ENCODE measurements around the gene USP8.
"Not testable (repeated sequence)": the region's sequence is repeated elsewhere in the genome, so short reads cannot be mapped to it uniquely, and the experiment has no call there.

USP8 gene

DNA sequence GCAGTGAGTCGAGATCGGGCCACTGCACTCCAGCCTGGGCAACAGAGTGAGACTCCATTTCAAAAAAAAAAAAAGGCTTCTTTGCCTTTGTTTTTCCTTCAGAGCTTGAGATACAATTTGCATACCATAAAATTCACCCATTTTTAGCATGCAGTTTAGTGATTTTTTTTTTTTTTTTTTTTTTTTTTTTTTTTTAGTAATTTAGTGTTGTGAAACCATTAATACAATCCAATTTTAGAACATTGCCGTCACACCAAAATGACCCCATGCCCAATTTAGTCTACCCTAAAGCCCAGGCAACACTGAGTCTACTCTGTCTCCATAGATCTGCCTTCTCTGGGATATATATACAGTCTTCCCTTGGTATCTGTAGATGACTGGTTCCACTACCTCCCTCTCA, 61.2 kb downstream of the USP8 start:
- TF ChIP-seq, protein P1, sequence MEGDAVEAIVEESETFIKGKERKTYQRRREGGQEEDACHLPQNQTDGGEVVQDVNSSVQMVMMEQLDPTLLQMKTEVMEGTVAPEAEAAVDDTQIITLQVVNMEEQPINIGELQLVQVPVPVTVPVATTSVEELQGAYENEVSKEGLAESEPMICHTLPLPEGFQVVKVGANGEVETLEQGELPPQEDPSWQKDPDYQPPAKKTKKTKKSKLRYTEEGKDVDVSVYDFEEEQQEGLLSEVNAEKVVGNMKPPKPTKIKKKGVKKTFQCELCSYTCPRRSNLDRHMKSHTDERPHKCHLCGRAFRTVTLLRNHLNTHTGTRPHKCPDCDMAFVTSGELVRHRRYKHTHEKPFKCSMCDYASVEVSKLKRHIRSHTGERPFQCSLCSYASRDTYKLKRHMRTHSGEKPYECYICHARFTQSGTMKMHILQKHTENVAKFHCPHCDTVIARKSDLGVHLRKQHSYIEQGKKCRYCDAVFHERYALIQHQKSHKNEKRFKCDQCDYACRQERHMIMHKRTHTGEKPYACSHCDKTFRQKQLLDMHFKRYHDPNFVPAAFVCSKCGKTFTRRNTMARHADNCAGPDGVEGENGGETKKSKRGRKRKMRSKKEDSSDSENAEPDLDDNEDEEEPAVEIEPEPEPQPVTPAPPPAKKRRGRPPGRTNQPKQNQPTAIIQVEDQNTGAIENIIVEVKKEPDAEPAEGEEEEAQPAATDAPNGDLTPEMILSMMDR (conservative IDR thresholded peaks at IDR 0.05; ENCODE audit: low read depth, low read length) = no peak
- no peak overlapping the region for H3K4me3 ChIP-seq (ENCODE audit: low read length)
- DNase-seq (ENCODE audit: low read depth) = no peak

DNA sequence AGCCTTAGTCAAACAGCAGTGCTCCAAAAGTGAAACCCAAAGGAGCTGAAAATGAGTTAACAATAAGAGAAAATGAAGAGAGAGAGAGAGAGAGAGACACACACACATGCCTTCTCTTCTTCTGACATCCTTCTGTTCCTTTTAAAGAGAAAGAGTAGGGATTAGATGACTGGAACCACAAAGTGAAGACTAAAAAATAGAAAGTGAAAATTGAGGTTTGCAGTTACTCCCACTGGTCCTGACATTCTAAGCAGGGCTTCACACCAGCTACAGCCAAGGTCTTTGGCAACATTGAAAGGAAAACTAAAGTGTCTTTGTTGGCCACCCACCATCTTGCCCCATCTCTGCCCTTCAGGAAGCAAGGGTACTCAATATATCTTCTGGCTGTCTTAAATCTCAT, 63.1 kb downstream of the USP8 start:
- no peak for DNase-seq (ENCODE audit: low read depth)
- TF ChIP-seq, protein P1 (conservative IDR thresholded peaks at IDR 0.05; ENCODE audit: low read depth, low read length) = no peak
- no peak overlapping the region for H3K4me3 ChIP-seq (ENCODE audit: low read length)

DNA sequence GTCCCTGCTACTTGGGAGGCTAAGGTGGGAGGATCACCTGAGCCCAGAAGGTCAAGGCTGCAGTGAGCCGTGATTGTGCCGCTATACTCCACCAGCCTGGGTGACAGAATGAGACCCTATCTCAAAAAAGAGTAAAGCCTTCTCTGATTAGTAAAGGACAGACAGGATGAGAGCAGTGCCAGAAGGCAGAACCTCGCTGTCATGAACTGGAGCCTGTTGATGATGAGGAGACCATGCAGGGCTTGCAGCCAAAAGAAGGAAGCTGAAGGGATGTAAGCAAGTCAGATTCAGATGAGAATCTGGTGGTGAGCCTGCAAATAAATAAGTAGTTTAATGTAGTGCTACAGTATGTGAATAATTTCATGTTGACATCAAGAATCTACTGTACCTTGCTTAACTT, 69.4 kb downstream of the USP8 start:
- H3K4me3 ChIP-seq (ENCODE audit: low read length) = no peak overlapping the region
- no peak for DNase-seq (ENCODE audit: low read depth)
- TF ChIP-seq, protein P1 (conservative IDR thresholded peaks at IDR 0.05; ENCODE audit: low read depth, low read length) = no peak

DNA sequence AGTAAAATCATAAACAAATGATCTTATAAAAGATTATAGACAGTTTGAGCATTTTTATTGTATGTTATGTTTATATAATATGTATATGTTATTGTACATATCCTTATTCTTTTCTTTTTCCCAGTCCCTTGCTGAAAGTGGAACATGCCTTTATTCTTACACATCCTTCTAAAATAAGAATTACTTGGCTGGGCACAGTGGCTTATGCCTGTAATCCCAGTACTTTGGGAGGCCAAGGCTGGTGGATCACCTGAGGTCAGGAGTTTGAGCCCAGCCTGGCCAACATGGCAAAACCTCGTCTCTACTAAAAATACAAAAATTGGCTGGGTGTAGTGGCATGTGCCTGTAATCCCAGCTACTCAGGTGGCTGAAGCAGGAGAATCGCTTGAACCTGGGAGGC, 70.3 kb downstream of the USP8 start:
- H3K4me3 ChIP-seq (ENCODE audit: low read length); DNase-seq (ENCODE audit: low read depth): not testable (repeated sequence)

DNA sequence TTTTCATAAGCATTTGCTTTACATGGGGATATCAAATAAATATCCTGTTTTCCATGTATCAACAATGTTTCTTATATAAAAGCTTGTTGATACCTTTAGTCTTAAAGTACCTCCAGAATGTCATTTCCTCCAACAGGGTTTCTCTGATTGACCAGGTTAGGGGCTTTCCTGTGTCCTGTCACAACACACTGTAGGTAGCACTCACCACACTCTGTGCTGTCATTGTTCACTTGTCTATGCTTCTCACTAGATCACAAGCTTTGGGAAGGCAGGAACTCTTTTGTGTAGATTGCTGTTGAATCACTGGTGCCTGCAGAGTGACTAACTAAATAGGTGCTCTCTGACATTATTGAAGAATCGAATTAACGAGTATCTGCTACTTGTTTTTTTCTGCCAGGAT, 72.5 kb downstream of the USP8 start:
- no peak overlapping the region for H3K4me3 ChIP-seq (ENCODE audit: low read length)
- DNase-seq (ENCODE audit: low read depth) = no peak
- TF ChIP-seq, protein P1 (conservative IDR thresholded peaks at IDR 0.05; ENCODE audit: low read depth, low read length) = no peak

DNA sequence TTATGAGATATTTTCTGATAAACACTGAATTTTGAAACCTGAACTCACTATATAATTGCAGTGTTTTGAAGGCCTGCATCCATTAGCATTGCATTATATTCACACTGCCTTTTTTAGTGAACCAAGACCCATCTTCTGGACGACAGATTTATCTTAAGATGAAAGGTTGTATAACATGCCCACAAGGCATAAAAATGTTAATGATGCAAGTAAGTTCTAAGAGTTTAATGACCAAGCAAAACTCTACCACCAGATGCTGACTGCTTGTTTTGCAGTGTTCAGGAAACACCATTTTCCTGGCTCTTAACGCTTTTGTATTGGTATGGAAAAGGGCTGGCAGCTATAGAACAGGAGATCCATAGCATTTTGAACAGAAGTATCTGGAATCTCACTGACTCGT, 76.1 kb downstream of the USP8 start:
- TF ChIP-seq, protein P1 (conservative IDR thresholded peaks at IDR 0.05; ENCODE audit: low read depth, low read length) = no peak
- H3K4me3 ChIP-seq (ENCODE audit: low read length) = no peak overlapping the region
- DNase-seq (ENCODE audit: low read depth) = no peak

DNA sequence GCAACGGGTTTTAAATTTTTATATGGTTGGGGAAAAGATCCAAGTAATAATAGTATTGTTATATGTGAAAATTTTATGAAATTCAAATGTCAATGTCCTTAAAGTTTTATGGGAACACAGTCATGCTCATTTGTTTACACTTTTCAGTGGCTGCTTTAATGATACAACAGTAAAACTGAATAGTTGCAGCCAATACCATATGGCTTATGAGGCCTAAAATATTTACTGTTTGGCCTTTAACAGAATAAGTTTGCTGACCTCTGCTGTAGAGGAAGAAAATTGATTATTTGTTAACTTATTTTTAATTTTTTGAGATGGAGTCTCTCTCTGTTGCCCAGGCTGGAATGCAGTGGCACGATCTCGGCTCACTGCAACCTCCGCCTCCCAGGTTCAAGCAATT, 77.6 kb downstream of the USP8 start:
- TF ChIP-seq, protein P1 (conservative IDR thresholded peaks at IDR 0.05; ENCODE audit: low read depth, low read length) = no peak
- H3K4me3 ChIP-seq (ENCODE audit: low read length) = no peak overlapping the region
- no peak for DNase-seq (ENCODE audit: low read depth)

DNA sequence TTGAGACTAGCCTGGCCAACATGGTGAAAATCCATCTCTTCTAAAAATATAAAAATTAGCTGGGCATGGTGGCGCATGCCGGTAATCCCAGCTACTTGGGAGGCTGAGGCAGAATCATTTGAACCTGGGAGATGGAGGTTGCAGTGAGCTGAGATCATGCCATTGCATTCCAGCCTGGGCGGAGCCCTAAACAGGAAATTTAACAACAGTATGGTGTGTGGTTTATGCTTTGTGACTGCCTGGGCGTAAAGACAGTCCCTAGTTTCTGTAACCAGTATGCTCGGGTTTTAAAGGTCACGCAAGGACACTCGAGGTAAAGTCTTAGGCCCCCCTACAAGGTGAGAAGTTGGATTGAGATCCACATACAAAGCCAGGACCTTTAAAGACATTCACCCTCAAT, 78.9 kb downstream of the USP8 start:
- TF ChIP-seq, protein P1 (conservative IDR thresholded peaks at IDR 0.05; ENCODE audit: low read depth, low read length) = no peak
- no peak overlapping the region for H3K4me3 ChIP-seq (ENCODE audit: low read length)
- DNase-seq (ENCODE audit: low read depth) = no peak

DNA sequence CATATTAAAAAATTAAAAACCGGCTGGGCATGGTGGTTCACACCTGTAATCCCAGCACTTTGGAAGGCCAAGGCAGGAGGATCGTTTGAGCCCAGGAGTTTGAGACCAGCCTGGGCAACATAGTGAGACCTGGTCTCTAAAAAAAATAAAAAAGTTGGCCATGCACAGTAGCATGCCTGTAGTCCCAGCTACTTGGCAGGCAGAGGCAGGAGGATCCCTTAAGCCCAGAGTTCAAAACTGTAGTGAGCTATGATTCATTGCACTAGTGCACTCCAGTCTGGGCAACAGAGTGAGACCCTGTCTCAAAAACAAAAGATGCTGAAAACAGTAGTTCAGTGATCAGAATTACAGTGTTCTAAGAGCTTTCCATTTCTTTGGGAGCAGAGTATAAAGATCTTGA, 81.5 kb downstream of the USP8 start:
- H3K4me3 ChIP-seq (ENCODE audit: low read length); DNase-seq (ENCODE audit: low read depth): not testable (repeated sequence)

Data from retinal pigment epithelial cell (primary cell).